ENCODE results near the gene IFT27.

GRCh38 chr22:36783743-36784142, 7.8 kb upstream of the IFT27 start:
- TF ChIP-seq CTCF (IDR thresholded peaks at IDR 0.05) (no peak), EP300 (IDR thresholded peaks at IDR 0.05; ENCODE audit: low read depth) (no peak), POLR2AphosphoS5 (IDR thresholded peaks at IDR 0.05) (no peak)

All from transverse colon (tissue), 4 donors.